ENCODE data around the gene TNIK.
"Not testable (repeated sequence)": the region's sequence is repeated elsewhere in the genome, so short reads cannot be mapped to it uniquely, and the experiment has no call there.

The TNIK gene

GRCh38 chr3:171306631-171307030, 153.6 kb downstream of the TNIK start:
- DNase-seq = no peak

- not testable (repeated sequence) for DNase-seq
Measured at GRCh38 chr3:171305823-171306222, 154.4 kb downstream of the TNIK start.

GRCh38 chr3:171304498-171304897, 155.7 kb downstream of the TNIK start:
- not testable (repeated sequence) for DNase-seq

GRCh38 chr3:171304017-171304416, 156.2 kb downstream of the TNIK start:
- not testable (repeated sequence) for DNase-seq

GRCh38 chr3:171301998-171302397, 158.2 kb downstream of the TNIK start:
- DNase-seq = no peak

- no peak for DNase-seq
Measured at GRCh38 chr3:171301002-171301401, 159.2 kb downstream of the TNIK start.

- no peak for DNase-seq
Measured at GRCh38 chr3:171297951-171298350, 162.3 kb downstream of the TNIK start.

- DNase-seq = no peak
Measured at GRCh38 chr3:171297207-171297606, 163.0 kb downstream of the TNIK start.

GRCh38 chr3:171295484-171296373, 164.5 kb downstream of the TNIK start:
- DNase-seq = no peak

GRCh38 chr3:171293142-171293782, 166.9 kb downstream of the TNIK start:
- DNase-seq = no peak

GRCh38 chr3:171290680-171291079, 169.5 kb downstream of the TNIK start:
- no peak for DNase-seq

GRCh38 chr3:171289291-171289690, 170.9 kb downstream of the TNIK start:
- no peak for DNase-seq

- not testable (repeated sequence) for DNase-seq
Measured at GRCh38 chr3:171287761-171288160, 172.4 kb downstream of the TNIK start.

- DNase-seq = no peak
Measured at GRCh38 chr3:171286580-171287249, 173.5 kb downstream of the TNIK start.

- DNase-seq = no peak
Measured at GRCh38 chr3:171285287-171285686, 174.9 kb downstream of the TNIK start.

- DNase-seq = no peak
Measured at GRCh38 chr3:171284308-171285075, 175.7 kb downstream of the TNIK start.

GRCh38 chr3:171283848-171284222, 176.4 kb downstream of the TNIK start:
- no peak for DNase-seq

- no peak for DNase-seq
Measured at GRCh38 chr3:171283183-171283847, 176.9 kb downstream of the TNIK start.

GRCh38 chr3:171282041-171282440, 178.2 kb downstream of the TNIK start:
- no peak for DNase-seq

- DNase-seq = no peak
Measured at GRCh38 chr3:171281256-171281992, 178.8 kb downstream of the TNIK start.

GRCh38 chr3:171279972-171280371, 180.2 kb downstream of the TNIK start:
- no peak for DNase-seq

- DNase-seq = no peak
Measured at GRCh38 chr3:171278299-171278590, 182.0 kb downstream of the TNIK start.
